Measurements from ENCODE around the gene TRPM4. TPM values are rescaled to one million over a fixed set of nuclear protein-coding genes. Genes with fewer than 3 reads are reported as not detected.

The TRPM4 gene
- total RNA-seq, 2 experiments from 2014 or later = 20.9 to 44.2 TPM

GRCh38 chr19:49118565-49119410 is 38.8 kb upstream of the TRPM4 start, which contains the start of gene C19orf73:
Gene C19orf73, minus strand, starts transcription at chr19:49119143. Its CDS starts 121 bp downstream, at chr19:49119022.
- peak; percentile 95 for DNase-seq (ENCODE audit: low spot score)
- no peaks in the 10 kb centered on the region for H4K20me1 ChIP-seq (ENCODE audit: insufficient read depth, low read length)
- peak within 1 kb of the TSS; percentile 93 for H3K4me2 ChIP-seq (ENCODE audit: low read length)
- H3K9me2 ChIP-seq (ENCODE audit: insufficient read depth, low read length) = no peaks in the 10 kb centered on the region
- no peaks in the 10 kb centered on the region for H3K79me2 ChIP-seq (ENCODE audit: insufficient read depth, low read depth, low read length)
- BruUV-seq (replicated peaks) = no TSS peak
- H3K4me1 ChIP-seq (ENCODE audit: insufficient read depth, low read length, poor library complexity, severe bottlenecking) = peaks cover 26% of the 10 kb centered on the region
- ChIA-PET POLR2A (no interaction called here), CTCF (ENCODE audit: unreplicated experiment) (interaction anchor here (0.5 kb wide), 1 partner anchor 9 kb away, joined by 4 read pairs; no protein-coding TSS in a partner anchor)
- no peaks in the 10 kb centered on the region for H3K9me3 ChIP-seq (ENCODE audit: low read length)
- no peaks in the 10 kb centered on the region for H3K36me3 ChIP-seq (ENCODE audit: insufficient read depth, low read length)
- intact Hi-C loops (cut with micrococcal nuclease; ENCODE audit: unreplicated experiment) = loop anchor here (5.0 kb wide), 1 partner anchor 89 kb away; no protein-coding TSS in a partner anchor
- peak within 1 kb of the TSS; percentile 79 for H3K4me3 ChIP-seq (ENCODE audit: low read depth, low read length, poor library complexity, severe bottlenecking)
- TF ChIP-seq CTCF (conservative IDR thresholded peaks at IDR 0.05; ENCODE audit: low read length) = 0 out of 2 replicates have a peak, but pooled peaks have one; percentile 7
- no peak for TF ChIP-seq EZH2phosphoT487 (IDR thresholded peaks at IDR 0.05; ENCODE audit: borderline replicate concordance, low read depth, low read length)
- peak within 1 kb of the TSS; percentile 82 for H2AFZ ChIP-seq (ENCODE audit: low read length)
- peak within 1 kb of the TSS; percentile 63 for H3K27ac ChIP-seq (ENCODE audit: low read depth, low read length, poor library complexity, severe bottlenecking)

DNA sequence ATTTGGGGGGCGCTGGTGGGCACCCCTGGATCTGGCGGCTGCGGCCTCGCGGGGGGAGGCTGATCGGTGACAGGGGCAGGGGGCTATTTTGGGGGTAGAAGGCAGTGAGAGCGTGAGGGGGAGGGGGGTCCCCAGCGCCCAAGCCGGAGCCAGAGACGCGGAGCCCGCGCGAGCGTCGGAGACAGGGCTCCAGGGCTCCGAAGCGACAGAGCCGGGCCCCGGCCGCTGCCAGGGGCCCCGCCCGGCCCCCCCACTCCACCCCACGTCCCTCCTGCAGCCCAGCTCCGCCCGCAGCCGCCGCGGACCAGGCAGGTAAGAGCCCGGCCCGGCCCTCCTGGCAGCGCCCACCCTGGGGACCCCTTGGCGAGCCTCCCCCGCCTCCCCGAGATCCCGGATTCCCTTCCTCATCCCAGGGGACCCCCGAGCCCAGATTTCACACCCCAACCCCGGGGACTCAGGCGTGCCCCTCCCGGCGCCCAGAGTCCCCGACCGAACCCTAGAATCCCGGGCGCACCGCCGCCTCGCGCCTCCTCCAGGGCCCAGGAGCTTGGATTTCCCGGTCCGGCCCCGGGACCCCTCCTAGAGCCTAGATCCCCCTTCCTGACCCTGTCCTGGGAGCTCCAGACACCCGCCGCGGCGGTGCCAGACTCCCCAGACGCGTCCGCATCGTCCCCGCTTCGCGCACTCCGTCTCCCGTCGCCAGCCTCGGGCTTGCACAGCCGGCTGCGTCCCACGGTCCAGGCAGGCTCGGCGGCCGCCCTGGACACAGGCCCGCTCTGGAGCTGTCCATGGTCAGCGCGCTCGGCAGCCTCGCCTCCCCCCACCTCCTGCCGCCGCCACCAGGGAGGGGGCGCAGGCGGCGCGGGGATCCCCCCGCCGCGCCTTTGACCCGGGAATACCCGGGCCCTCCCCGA is 37.9 kb upstream of the TRPM4 start, which contains the start of gene PPFIA3:
Gene PPFIA3, plus strand, starts transcription at position 134 of the 914 bp plus-strand sequence. CDS start 8,330 bp downstream, outside the sequence.
- peaks cover 23% of the 10 kb centered on the region for H3K4me1 ChIP-seq (ENCODE audit: insufficient read depth, low read length, poor library complexity, severe bottlenecking)
- no peaks in the 10 kb centered on the region for H3K9me2 ChIP-seq (ENCODE audit: insufficient read depth, low read length)
- CTCF ChIA-PET (ENCODE audit: unreplicated experiment) = no interaction called here
- H4K20me1 ChIP-seq (ENCODE audit: insufficient read depth, low read length) = no peaks in the 10 kb centered on the region
- no peak for TF ChIP-seq CTCF (conservative IDR thresholded peaks at IDR 0.05; ENCODE audit: low read length)
- intact Hi-C loops (cut with micrococcal nuclease; ENCODE audit: unreplicated experiment) = loop anchor here (5.0 kb wide), 1 partner anchor 88 kb away; no protein-coding TSS in a partner anchor
- H3K27ac ChIP-seq (ENCODE audit: low read depth, low read length, poor library complexity, severe bottlenecking) = peak within 1 kb of the TSS; percentile 63
- H3K36me3 ChIP-seq (ENCODE audit: insufficient read depth, low read length) = no peaks in the 10 kb centered on the region
- no peaks in the 10 kb centered on the region for H3K79me2 ChIP-seq (ENCODE audit: insufficient read depth, low read depth, low read length)
- POLR2A ChIA-PET = no interaction called here
- no TSS peak for BruUV-seq (replicated peaks)
- no peak for DNase-seq (ENCODE audit: low spot score)
- H3K4me2 ChIP-seq (ENCODE audit: low read length) = peak within 1 kb of the TSS; percentile 93
- no peaks in the 10 kb centered on the region for H3K9me3 ChIP-seq (ENCODE audit: low read length)
- H2AFZ ChIP-seq (ENCODE audit: low read length) = peak within 1 kb of the TSS; percentile 82
- peak within 1 kb of the TSS; percentile 79 for H3K4me3 ChIP-seq (ENCODE audit: low read depth, low read length, poor library complexity, severe bottlenecking)

All from OCI-LY7 (cell line).